Heart left ventricle (tissue), 16 donors: ENCODE data around the gene PRICKLE4. TPM values are rescaled to one million over a fixed set of nuclear protein-coding genes. Genes with fewer than 3 reads are reported as not detected.

Experiments used
- ATAC-seq, 4 donors: fragments of 200-7000 bp; cut with Tn5 transposase; one replicate each; pipeline ENCODE4 v1.9.1; 2020 to 2022; ENCODE audit warnings: moderate library complexity in 4 of 4, mild to moderate bottlenecking in 3 of 4, moderate number of reproducible peaks in 1 of 4
- DNase-seq, 5 donors: peaks; one replicate each; pipeline ENCODE4 v3.0.0-alpha.2; 2020
- H3K27ac ChIP-seq, 12 donors: fragments of 200-600 bp; sonication (generic) in 4 of 12; one replicate each; pipeline versions ENCODE4 v1.5.0 to v1.8.0; 2016 to 2022; ENCODE audit warnings: mild to moderate bottlenecking in 2 of 12
- H3K27me3 ChIP-seq, 9 donors: fragments of 200-600 bp; sonication (generic) in 2 of 9; one replicate each; pipeline versions ENCODE4 v1.5.1 to v1.8.0; 2016 to 2022; ENCODE audit warnings: mild to moderate bottlenecking in 3 of 9
- H3K36me3 ChIP-seq, 9 donors: fragments of 200-600 bp; sonication (generic) in 2 of 9; one replicate each; pipeline versions ENCODE4 v1.5.0 to v1.8.0; 2018 to 2022; ENCODE audit warnings: mild to moderate bottlenecking in 2 of 9
- H3K4me1 ChIP-seq, 12 donors: fragments of 200-600 bp; sonication (generic) in 4 of 12; one replicate each; pipeline versions ENCODE4 v1.5.0 to v1.8.0; 2016 to 2022; ENCODE audit warnings: mild to moderate bottlenecking in 3 of 12
- H3K4me3 ChIP-seq, 12 donors: fragments of 200-600 bp; sonication (generic) in 4 of 12; one replicate each; pipeline versions ENCODE4 v1.5.0 to v1.8.0; 2017 to 2022; ENCODE audit warnings: mild to moderate bottlenecking in 9 of 12, moderate library complexity in 4 of 12
- H3K9me3 ChIP-seq, 12 donors: fragments of 200-600 bp; sonication (generic) in 4 of 12; one replicate each; pipeline versions ENCODE4 v1.5.0 to v1.8.0; 2016 to 2022; ENCODE audit warnings: mild to moderate bottlenecking in 1 of 12
- POLR2A ChIP-seq, 2 donors: fragments of 450-650 bp; IDR thresholded peaks; one replicate each; pipeline ENCODE4 v1.6.1; 2017; ENCODE audit warnings: antibody characterized with exemption in 2 of 2, mild to moderate bottlenecking in 2 of 2, moderate library complexity in 2 of 2
- WGBS, 4 donors: extraction: QIAGEN DNeasy Blood & Tissue Kit in 2 of 4; methylation state at CpG; one replicate each; pipeline versions ENCODE4 v1.1.5 to v1.1.7; 2013 to 2018; 5-methylcytosine and 5-hydroxymethylcytosine counted together
- intact Hi-C, 10 donors: fragments of 100-400 bp; cut with DNase I; formaldehyde crosslinking; loops; one replicate each; pipeline versions ENCODE4 v1.11.1 to v1.14.2; 2022
- polyA plus RNA-seq, 2 donors: library from polyadenylated mRNA; stranded (reverse); fragments of 200-250 nt; gene quantifications; one replicate each; pipeline ENCODE4 v1.2.3, GENCODE V29; 2013
- total RNA-seq, 9 donors: library from RNA; depleted of rRNA in 2 of 9; stranded (reverse); fragments of >200 nt in 2 of 9; fragmentation: NEBNext Ultra II Directional in 3 of 9; extraction: Animal tissue kit (Norgen Biotek cat#: 25700) in 3 of 9; gene quantifications; one replicate each; pipeline versions ENCODE4 v1.1.0 to v1.2.4, GENCODE V29; 2016 to 2023
- TF ChIP-seq, protein P1 (sequence below), 12 donors: fragments of 200-600 bp; sonication (generic) in 4 of 12; IDR thresholded peaks; one replicate each; pipeline versions ENCODE4 v1.5.0 to v1.8.0; 2018 to 2022; ENCODE audit warnings: antibody characterized with exemption in 12 of 12, mild to moderate bottlenecking in 5 of 12
- donor health status: ischemic (EF 13 %, LVEDD 7.1; RV severe dilation, severe dysfunction).
- donor health status: healthy with polysubstance abuse.
- donor health status: DM: no; HTN: yes; CAD: no.
- donor health status: DM: no; HTN: no; CAD: no.
- donor health status: ischemic (EF 25% LVEDD 6.9; RV normal size, moderate dysfunction).
- donor health status: ischemic (EF 25% LVEDD 5.7; RV mildly dilated, moderate dysfunction).
- donor health status: healthy.
- donor health status: DM: yes; HTN: yes; CAD: no.
- donor health status: ischemic (EF 35%, LVEDD 5.7; RV mildly dilated, moderate dysfunction).
- donor health status: nonischemic (EF 11% LVEDD 7.7; RV severe dilation, severe dysfunction).
- donor health status: DM: yes; HTN: yes; CAD: no.
- donor health status: PGD.
- donor health status: ischemic (EF 29% LVEDD 5.4; RV normal size, mild dysfunction).
- donor health status: nonischemic (EF 23%, LVEDD 6.1; RV moderate dilation, normal function).

Gene PRICKLE4
- total and polyA plus RNA-seq, 11 donors: 1.1 to 3.9 (median 1.9) TPM

DNA sequence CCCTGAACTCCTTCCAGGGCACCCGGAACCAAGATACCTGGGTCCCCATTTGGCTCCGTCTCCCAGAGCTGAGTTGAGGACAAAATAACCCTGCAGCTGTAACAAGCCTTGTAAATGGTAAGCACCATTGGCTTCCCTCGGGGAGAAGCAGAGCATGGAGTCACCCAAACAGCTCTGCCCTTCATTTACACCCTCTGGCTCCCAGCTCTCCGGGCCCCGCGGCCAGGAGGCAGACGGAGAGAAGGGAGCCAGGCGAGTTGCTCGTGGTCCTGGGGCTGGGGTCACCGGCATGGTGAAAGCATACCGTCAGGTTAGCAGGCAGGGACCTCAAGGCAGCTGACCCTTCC is 47.2 kb upstream of the PRICKLE4 start:
- intact Hi-C loops: no loop called here
- no peaks in the 10 kb centered on the region for H3K27me3 ChIP-seq
- TF ChIP-seq, protein P1, sequence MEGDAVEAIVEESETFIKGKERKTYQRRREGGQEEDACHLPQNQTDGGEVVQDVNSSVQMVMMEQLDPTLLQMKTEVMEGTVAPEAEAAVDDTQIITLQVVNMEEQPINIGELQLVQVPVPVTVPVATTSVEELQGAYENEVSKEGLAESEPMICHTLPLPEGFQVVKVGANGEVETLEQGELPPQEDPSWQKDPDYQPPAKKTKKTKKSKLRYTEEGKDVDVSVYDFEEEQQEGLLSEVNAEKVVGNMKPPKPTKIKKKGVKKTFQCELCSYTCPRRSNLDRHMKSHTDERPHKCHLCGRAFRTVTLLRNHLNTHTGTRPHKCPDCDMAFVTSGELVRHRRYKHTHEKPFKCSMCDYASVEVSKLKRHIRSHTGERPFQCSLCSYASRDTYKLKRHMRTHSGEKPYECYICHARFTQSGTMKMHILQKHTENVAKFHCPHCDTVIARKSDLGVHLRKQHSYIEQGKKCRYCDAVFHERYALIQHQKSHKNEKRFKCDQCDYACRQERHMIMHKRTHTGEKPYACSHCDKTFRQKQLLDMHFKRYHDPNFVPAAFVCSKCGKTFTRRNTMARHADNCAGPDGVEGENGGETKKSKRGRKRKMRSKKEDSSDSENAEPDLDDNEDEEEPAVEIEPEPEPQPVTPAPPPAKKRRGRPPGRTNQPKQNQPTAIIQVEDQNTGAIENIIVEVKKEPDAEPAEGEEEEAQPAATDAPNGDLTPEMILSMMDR (IDR thresholded peaks at IDR 0.05): no peak
- no peak for TF ChIP-seq POLR2A (IDR thresholded peaks at IDR 0.05)
- DNase-seq: no peak
- peak overlapping the region in 11 of 12 donors; percentile 75 to 100 (median 95) for H3K4me3 ChIP-seq
- peaks cover 15 to 64% (median 53%) of the 10 kb centered on the region in 12 donors for H3K4me1 ChIP-seq
- H3K9me3 ChIP-seq: no peaks in the 10 kb centered on the region
- peak overlapping the region; percentile 98 to 100 (median 98) for H3K27ac ChIP-seq
- peaks cover 0 to 3% (median 0%) of the 10 kb centered on the region in 9 donors for H3K36me3 ChIP-seq
- peak in 1 of 4 donors; percentile 3 for ATAC-seq
- WGBS, 4 donors: 31 to 47% (median 43%) methylated on average over 6 to 11 of the region's 11 CpGs

DNA sequence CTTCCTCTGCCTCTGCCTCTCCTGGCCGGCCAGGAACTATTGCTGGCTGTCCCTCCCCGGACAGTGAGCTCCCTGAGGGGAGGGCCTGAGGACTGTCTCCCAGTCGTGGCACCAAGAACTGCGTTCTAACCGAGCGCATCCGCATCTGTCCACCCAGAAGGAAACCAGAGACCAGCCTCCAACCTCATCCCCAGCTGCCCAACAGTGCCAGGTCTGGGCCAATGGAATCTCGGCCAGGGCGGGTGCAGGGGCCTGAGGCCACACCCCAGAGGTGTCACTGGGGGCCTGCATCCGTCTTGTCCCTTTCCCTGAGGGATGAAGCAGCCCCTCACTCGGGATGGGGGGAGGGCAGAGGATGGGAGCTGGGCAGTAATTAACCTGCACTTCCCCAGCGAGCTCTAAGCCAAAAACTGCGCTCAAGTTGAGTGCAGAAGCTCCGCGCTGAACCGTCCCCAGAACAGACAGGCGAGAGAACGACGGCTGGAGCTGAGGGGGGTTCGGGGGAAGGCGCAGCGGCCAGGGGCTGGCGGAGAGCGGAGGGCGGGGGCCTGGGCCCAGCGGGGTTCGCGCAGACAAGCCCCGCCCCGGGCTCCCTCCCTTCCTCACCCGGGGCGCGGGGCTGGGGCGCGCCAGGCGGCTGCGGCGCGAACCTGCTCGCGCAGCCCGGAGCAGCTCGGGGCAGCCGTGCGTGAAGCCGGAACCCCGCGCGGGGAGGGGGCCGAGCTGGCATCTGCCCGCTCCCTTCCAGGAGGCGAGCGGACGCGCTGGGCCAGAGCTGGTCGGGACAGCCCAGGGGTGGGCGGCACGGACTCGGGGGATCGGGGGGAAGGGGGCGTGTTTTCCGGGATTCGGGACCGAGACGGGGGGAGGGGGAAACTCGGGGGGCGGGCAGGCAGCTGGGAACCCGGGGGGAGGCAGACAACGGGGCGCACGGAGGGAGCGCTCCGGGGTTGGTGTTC is 46.6 kb upstream of the PRICKLE4 start:
- peak in 1 of 2 donors; percentile 44 for TF ChIP-seq POLR2A (IDR thresholded peaks at IDR 0.05)
- TF ChIP-seq, protein P1 (IDR thresholded peaks at IDR 0.05): peak in 1 of 12 donors; percentile 3
- peak; percentile 78 to 89 (median 83) for DNase-seq
- H3K27ac ChIP-seq: peak overlapping the region; percentile 98 to 100 (median 98)
- H3K27me3 ChIP-seq: no peaks in the 10 kb centered on the region
- H3K36me3 ChIP-seq: peaks cover 0 to 3% (median 0%) of the 10 kb centered on the region in 9 donors
- 0 to 2% (median 1%) methylated on average over 35 to 73 of the region's 73 CpGs for whole genome bisulfite sequencing, 4 donors
- no peaks in the 10 kb centered on the region for H3K9me3 ChIP-seq
- ATAC-seq: peak; percentile 51 to 76 (median 72)
- intact Hi-C loops: loop anchor here in 8 of 10 donors (1.0 to 2.0 kb wide), 4 partner anchors 27 to 51 kb away; partner anchors contain the start of gene FRS3 (in 2 of the 8)
- peak overlapping the region; percentile 75 to 100 (median 96) for H3K4me3 ChIP-seq
- H3K4me1 ChIP-seq: peaks cover 14 to 58% (median 47%) of the 10 kb centered on the region in 12 donors

DNA sequence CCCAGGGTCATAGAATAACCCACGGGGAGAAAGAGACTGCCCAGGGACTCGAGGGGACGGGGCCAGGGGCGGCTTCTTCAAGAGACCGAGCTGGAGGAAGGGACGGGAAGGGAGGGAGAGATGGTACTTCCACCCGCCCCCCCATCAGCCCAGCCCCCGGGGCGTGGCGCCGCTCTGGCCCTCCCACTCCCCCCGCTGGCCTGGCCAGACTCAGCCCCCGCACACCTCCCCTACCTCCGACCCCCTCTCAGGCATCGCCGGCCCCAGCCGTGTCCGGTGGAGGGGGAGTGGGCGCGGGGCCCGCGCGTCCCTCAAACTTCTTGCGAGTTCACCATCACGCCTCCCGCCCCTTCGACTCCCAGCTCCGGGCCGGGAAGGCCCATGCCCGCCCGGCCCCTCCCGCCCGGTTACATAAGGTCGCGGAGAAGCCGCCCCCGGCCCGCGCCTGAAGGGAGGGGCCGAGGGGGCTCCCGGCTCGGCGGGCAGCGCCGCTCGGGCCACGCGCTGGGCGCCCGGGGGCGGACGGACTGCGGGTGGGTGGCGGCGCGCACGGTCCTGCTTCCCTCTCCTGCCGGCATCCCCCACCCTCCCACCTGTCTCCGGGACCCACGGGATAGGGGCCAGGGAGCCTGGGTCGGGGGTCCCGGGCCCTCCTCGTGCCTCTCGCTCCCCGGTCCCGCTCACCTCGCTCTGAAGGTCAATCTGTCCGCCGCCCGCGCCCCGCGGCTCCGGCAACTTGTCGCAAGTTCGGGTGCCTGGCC is 45.7 kb upstream of the PRICKLE4 start:
- peak; percentile 66 to 85 (median 82) for ATAC-seq
- peak; percentile 87 to 92 (median 91) for DNase-seq
- 0 to 1% (median 1%) methylated on average over 23 to 76 of the region's 76 CpGs for whole genome bisulfite sequencing, 4 donors
- intact Hi-C loops: loop anchor here in 9 of 10 donors (1.0 to 5.0 kb wide), 7 partner anchors 28 to 52 kb away; partner anchors contain the start of gene FRS3 (in 7 of the 9)
- Histone ChIP-seq H3K27ac (peak overlapping the region; percentile 98 to 100 (median 98)), H3K9me3 (no peaks in the 10 kb centered on the region), H3K36me3 (peaks cover 0 to 3% (median 0%) of the 10 kb centered on the region in 9 donors), H3K4me1 (peaks cover 14 to 49% (median 40%) of the 10 kb centered on the region in 12 donors), H3K4me3 (peak overlapping the region; percentile 75 to 100 (median 96)), H3K27me3 (no peaks in the 10 kb centered on the region)
- no peak for TF ChIP-seq POLR2A (IDR thresholded peaks at IDR 0.05)
- TF ChIP-seq, protein P1 (IDR thresholded peaks at IDR 0.05): no peak
